HUES6 (cell line): ENCODE data around the gene WWOX.
"Not testable (repeated sequence)": the region's sequence is repeated elsewhere in the genome, so short reads cannot be mapped to it uniquely, and the experiment has no call there.

Experiments
- H3K27ac ChIP-seq: 2 replicates; pipeline ENCODE4 v1.7.0; 2013; ENCODE audit warnings: low read depth, mild to moderate bottlenecking, low read length, inconsistent platforms
- H3K27me3 ChIP-seq: 2 replicates; pipeline ENCODE4 v1.6.1; 2013; ENCODE audit warnings: low read length; ENCODE audit not compliant: control insufficient read depth, insufficient read depth
- H3K36me3 ChIP-seq: 2 replicates; pipeline ENCODE4 v1.6.1; 2013; ENCODE audit warnings: low read length; ENCODE audit not compliant: control insufficient read depth, insufficient read depth
- H3K4me1 ChIP-seq: 2 replicates; pipeline ENCODE4 v1.6.1; 2013; ENCODE audit warnings: low read length; ENCODE audit not compliant: control insufficient read depth, insufficient read depth
- H3K4me3 ChIP-seq: 2 replicates; pipeline ENCODE4 v1.5.1; 2013; ENCODE audit warnings: low read depth, low read length
- H3K9ac ChIP-seq: one replicate; pipeline ENCODE4 v1.6.1; 2013; ENCODE audit warnings: mild to moderate bottlenecking, low read length
- H3K9me3 ChIP-seq: 2 replicates; pipeline ENCODE4 v1.6.1; 2013; ENCODE audit warnings: low read depth, low read length; ENCODE audit not compliant: control insufficient read depth, insufficient read depth

The WWOX gene

GRCh38 chr16:78509965-78510364 lies 410.5 kb downstream of the WWOX start:
- Histone ChIP-seq H3K4me1 (no peaks in the 10 kb centered on the region), H3K36me3 (no peaks in the 10 kb centered on the region), H3K27me3 (no peaks in the 10 kb centered on the region), H3K4me3 (no peak overlapping the region), H3K9ac (no peak overlapping the region), H3K9me3 (no peaks in the 10 kb centered on the region), H3K27ac (no peak overlapping the region)

GRCh38 chr16:78510496-78510895 lies 411.0 kb downstream of the WWOX start:
- Histone ChIP-seq H3K9ac (no peak overlapping the region), H3K4me3 (no peak overlapping the region), H3K4me1 (no peaks in the 10 kb centered on the region), H3K27ac (no peak overlapping the region), H3K36me3 (no peaks in the 10 kb centered on the region), H3K27me3 (no peaks in the 10 kb centered on the region), H3K9me3 (no peaks in the 10 kb centered on the region)

- Histone ChIP-seq H3K4me3 (no peak overlapping the region), H3K9ac (no peak overlapping the region), H3K36me3 (no peaks in the 10 kb centered on the region), H3K9me3 (no peaks in the 10 kb centered on the region), H3K4me1 (no peaks in the 10 kb centered on the region), H3K27ac (no peak overlapping the region), H3K27me3 (no peaks in the 10 kb centered on the region)
These were observed 414.4 kb downstream of the WWOX start for GRCh38 chr16:78513838-78514237.

- not testable (repeated sequence) for H3K36me3 ChIP-seq, H3K4me1 ChIP-seq, H3K27ac ChIP-seq, H3K4me3 ChIP-seq, H3K27me3 ChIP-seq, H3K9me3 ChIP-seq, H3K9ac ChIP-seq
These were observed 415.4 kb downstream of the WWOX start for GRCh38 chr16:78514888-78515287.

DNA sequence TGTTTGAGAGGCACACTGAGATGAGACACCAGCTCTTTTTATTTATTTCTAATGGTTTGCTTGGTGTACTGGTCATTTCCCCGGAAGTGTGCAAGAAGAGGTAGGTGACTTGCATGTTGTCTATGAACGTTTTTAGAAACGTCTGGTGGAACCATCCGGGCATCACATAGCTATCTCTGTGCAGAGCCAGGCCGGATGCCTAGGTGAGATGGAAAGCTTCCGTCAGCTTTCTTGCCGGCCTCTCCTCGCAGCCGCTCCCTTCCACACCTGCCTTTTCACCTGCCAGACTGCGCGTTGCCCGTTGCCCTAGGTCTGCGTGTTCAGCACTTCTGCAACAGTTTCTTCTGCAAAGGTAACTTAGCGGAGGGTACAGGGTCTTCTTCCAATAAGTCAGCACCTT lies 416.0 kb downstream of the WWOX start:
- H3K9ac ChIP-seq = no peak overlapping the region
- no peaks in the 10 kb centered on the region for H3K4me1 ChIP-seq
- no peaks in the 10 kb centered on the region for H3K9me3 ChIP-seq
- no peak overlapping the region for H3K27ac ChIP-seq
- H3K27me3 ChIP-seq = no peaks in the 10 kb centered on the region
- H3K4me3 ChIP-seq = no peak overlapping the region
- H3K36me3 ChIP-seq = no peaks in the 10 kb centered on the region

- no peaks in the 10 kb centered on the region for H3K27me3 ChIP-seq
- H3K4me1 ChIP-seq = no peaks in the 10 kb centered on the region
- H3K9ac ChIP-seq = no peak overlapping the region
- H3K27ac ChIP-seq = no peak overlapping the region
- H3K9me3 ChIP-seq = no peaks in the 10 kb centered on the region
- H3K4me3 ChIP-seq = no peak overlapping the region
- H3K36me3 ChIP-seq = no peaks in the 10 kb centered on the region
These were observed 416.7 kb downstream of the WWOX start for GRCh38 chr16:78516006-78516736.

DNA sequence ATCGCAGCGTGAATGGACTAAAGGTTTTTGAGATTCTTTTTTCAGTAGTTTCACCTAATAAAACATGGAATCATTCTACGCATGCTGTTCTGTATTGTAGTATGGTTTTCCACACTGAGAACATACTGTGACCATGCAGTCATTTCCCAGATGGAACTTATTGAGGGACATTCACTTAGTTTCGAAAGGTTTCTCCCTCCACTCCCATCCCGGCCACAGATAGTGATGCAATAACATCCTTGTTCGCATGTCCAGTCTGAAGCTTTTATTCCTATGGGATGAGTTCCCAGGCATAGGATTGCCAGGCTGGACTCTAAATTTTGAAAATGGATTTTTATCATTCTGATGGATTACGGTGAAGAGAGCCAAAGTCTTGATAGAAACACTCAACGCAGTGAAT lies 420.4 kb downstream of the WWOX start:
- Histone ChIP-seq H3K9me3 (no peaks in the 10 kb centered on the region), H3K36me3 (no peaks in the 10 kb centered on the region), H3K9ac (no peak overlapping the region), H3K4me3 (no peak overlapping the region), H3K27me3 (no peaks in the 10 kb centered on the region), H3K4me1 (no peaks in the 10 kb centered on the region), H3K27ac (no peak overlapping the region)

- Histone ChIP-seq H3K27ac (no peak overlapping the region), H3K4me1 (no peaks in the 10 kb centered on the region), H3K4me3 (no peak overlapping the region), H3K9me3 (no peaks in the 10 kb centered on the region), H3K27me3 (no peaks in the 10 kb centered on the region), H3K36me3 (no peaks in the 10 kb centered on the region), H3K9ac (no peak overlapping the region)
These were observed 421.0 kb downstream of the WWOX start for GRCh38 chr16:78520470-78520869.

DNA sequence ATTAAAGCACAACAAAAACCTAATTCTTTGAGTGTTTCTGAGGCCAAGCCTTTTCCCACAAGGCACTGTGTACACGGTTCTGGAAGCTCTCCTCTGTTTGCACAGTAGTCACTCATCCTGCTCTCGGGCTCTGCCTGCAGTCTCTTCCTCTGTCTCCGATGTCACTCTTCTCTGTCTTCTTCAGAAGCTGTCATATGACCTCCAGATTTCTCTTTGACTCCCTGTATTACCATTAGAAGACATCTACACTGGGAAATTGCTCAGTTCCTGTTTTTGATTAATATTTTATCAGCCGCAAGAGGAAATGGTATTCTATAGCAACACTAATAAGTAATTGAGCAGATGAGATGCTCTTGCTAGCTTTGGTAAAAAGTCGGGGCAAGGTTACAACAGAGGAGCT lies 422.9 kb downstream of the WWOX start:
- no peak overlapping the region for H3K27ac ChIP-seq
- H3K9me3 ChIP-seq = no peaks in the 10 kb centered on the region
- no peaks in the 10 kb centered on the region for H3K4me1 ChIP-seq
- H3K36me3 ChIP-seq = no peaks in the 10 kb centered on the region
- H3K4me3 ChIP-seq = no peak overlapping the region
- H3K27me3 ChIP-seq = no peaks in the 10 kb centered on the region
- no peak overlapping the region for H3K9ac ChIP-seq

DNA sequence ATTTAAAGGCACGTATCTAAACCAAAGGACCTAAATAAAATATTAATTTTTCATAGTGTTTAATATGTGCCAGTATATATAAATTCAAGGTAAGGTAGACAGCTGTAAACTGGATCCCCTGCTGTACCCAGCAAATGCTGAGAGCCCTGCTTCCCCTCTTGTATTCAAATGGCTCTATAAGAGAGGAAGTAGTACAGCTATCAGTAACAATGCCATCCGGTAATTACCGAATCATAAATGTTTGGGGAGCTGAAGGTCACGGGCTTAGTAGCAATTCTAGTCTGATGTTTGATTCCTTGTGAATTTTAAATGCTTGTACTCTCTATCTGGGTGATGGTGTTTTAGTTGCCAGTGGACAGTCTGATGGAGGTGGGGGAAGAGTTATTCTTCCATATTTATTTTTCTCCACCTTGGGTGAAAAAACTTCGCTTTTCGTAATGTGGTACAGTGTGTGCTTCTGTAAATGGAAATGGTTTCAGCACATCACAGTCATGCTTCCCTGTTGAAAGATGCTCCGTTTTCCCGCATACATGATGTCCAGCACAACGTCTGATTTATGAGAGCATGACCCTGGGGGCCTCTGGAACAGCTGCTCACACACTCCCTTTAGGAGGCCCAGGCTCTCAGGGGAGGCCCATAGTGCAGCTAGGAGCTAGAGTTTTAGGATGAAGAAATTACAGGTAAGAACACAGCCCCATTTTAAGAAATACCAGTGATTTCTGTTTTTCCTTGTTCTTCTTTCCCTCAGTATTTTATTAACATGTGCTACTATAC lies 423.9 kb downstream of the WWOX start:
- Histone ChIP-seq H3K27me3 (no peaks in the 10 kb centered on the region), H3K36me3 (no peaks in the 10 kb centered on the region), H3K9ac (no peak overlapping the region), H3K27ac (no peak overlapping the region), H3K4me1 (no peaks in the 10 kb centered on the region), H3K4me3 (no peak overlapping the region), H3K9me3 (no peaks in the 10 kb centered on the region)

DNA sequence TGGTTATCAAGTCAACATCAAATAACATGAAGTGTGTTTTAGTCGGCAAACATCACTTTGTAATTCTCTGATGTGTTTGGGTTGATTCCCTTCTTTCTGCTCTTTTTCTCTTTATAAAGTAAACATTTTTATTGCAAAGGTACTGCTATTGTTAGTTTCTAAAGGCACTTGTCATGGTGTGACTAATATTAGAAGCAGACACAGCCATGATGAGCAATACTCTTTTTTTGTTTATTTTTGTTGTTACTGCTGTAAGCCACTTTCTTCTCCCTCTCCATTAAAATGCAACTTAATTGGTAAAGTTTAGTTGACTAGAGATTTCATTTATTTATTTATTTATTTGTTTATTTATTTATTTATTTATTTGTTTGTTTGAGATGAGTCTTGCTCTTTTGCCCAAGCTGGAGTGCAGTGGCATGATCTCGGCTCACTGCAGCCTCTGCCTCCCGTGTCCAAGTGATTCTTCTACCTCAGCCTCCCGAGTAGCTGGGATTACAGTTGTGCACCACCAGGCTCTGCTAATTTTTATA lies 424.7 kb downstream of the WWOX start:
- H3K4me1 ChIP-seq = no peaks in the 10 kb centered on the region
- no peak overlapping the region for H3K4me3 ChIP-seq
- no peaks in the 10 kb centered on the region for H3K27me3 ChIP-seq
- no peaks in the 10 kb centered on the region for H3K36me3 ChIP-seq
- no peaks in the 10 kb centered on the region for H3K9me3 ChIP-seq
- no peak overlapping the region for H3K9ac ChIP-seq
- H3K27ac ChIP-seq = no peak overlapping the region
